ENCODE measurements around the gene STX16.

DNA sequence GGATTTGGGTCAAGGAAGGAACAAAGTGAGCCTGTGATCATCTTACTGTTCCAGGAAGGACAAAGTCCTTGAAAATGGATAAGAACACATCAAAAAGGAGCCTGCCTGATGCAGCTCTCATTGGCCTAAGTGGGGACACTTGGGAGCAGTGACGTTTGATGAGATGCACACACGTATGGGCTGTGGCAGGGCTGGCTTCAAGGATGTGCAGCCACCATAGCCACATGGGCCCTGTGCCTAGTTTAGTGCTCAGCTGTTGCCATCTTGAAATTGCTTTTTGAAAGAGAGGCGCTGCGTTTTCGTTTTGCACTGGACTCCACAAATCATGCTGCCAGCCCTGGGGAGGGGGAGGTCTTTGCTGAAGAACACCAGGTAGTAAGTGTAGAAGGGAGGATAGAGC, 34.9 kb downstream of the STX16 start:
- TF ChIP-seq CTCF (IDR thresholded peaks at IDR 0.05): no peak
- no peak for TF ChIP-seq ZFX (IDR thresholded peaks at IDR 0.05; ENCODE audit: borderline replicate concordance)

Data from 22Rv1 (cell line).